Measurements from ENCODE around the gene DIAPH2.
"Not testable (repeated sequence)": the region's sequence is repeated elsewhere in the genome, so short reads cannot be mapped to it uniquely, and the experiment has no call there.

DIAPH2 gene

GRCh38 chrX:96834137-96834536, 149.5 kb downstream of the DIAPH2 start:
- DNase-seq = no peak

- DNase-seq = no peak
Measured at GRCh38 chrX:96835660-96836289, 151.1 kb downstream of the DIAPH2 start.

- no peak for DNase-seq
Measured at GRCh38 chrX:96837808-96838207, 153.2 kb downstream of the DIAPH2 start.

GRCh38 chrX:96838537-96838936, 153.9 kb downstream of the DIAPH2 start:
- no peak for DNase-seq

- no peak for DNase-seq
Measured at GRCh38 chrX:96841325-96841724, 156.7 kb downstream of the DIAPH2 start.

- DNase-seq = not testable (repeated sequence)
Measured at GRCh38 chrX:96841866-96842265, 157.2 kb downstream of the DIAPH2 start.

DNA sequence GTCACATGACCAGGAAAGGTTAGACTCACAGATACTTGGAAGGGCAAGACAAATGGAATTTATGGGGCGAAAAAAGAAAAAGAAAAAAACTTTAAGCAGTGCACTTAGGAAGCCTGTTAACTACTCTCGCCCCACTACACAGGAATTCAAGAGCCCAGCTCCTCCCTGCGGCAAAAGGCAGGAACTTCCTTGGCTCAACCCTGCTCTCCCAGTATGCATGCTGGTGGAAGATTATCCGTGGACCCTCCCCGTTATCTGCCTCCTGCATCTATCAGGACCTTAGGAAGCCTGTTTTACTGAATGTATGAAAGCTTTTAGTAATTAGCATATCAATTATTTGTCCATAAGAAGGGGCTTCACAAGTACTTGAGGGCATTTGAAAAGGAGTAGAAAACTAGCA, 158.9 kb downstream of the DIAPH2 start:
- no peak for DNase-seq

DNA sequence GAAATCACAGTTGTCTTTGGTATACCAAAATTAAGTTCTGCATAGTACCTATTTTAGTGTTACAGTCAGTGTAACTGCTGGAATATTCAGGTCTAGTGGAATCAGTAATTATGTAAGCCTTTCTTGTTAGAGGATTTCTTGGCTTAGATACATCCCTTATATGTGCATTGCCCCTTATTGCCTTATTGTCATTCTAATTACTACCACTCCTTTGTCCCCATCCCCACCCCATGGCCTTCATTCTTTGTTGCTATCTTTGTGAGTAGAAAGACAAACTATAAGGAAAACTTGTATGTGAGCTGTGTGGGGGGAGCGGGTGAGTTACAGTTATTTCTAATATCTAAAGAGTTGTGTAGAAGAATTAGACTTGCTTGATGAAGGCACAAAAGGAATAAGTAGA, 162.2 kb downstream of the DIAPH2 start:
- DNase-seq = no peak

GRCh38 chrX:96859422-96859821, 174.8 kb downstream of the DIAPH2 start:
- DNase-seq = not testable (repeated sequence)

DNA sequence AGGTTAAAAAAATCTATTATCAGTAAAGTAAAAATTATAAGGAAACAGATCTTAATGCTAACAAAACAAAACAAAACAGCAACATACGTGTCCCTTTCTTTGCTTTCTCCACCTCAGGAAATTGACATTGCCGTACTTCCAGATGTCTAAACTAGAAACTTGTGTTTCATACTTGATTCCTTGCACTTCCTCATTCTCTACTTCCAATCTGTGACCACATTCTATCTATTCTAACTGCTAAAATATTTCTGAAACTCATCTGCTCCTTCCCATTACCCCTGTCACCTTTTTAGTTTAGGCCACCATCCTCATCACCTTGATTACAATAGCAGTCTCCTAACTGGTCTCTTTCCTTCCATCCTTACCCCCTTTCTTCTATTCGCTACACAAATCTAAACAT, 176.6 kb downstream of the DIAPH2 start:
- peak; percentile 15 for DNase-seq

GRCh38 chrX:96861661-96862060, 177.0 kb downstream of the DIAPH2 start:
- DNase-seq = no peak

DNA sequence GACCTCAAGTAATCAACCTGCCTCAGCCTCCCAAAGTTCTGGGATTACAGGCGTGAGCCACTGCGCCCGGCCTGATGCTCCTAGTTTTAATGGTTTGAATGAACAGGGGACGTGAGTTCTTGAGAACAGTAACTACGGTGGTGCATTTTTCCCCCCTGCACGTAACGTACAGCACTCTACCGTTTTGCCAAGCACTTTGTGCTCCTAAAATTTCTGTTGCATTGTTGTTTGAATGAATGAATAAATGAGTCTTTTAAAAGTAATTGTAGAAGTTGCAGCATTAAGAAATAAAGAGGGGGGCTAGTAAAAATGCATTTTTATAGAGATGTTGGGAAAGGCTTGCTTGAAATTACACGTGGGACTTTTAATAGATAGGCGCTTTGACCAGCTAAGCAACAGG, 199.0 kb downstream of the DIAPH2 start, which contains the start of gene RPA4:
Gene RPA4 (plus strand): TSS at position 301 of the 400 bp plus-strand sequence. CDS start 403 bp downstream, outside the sequence.
- DNase-seq = no peak

- DNase-seq = no peak
Measured at GRCh38 chrX:96884027-96884426, 199.4 kb downstream of the DIAPH2 start.

DNA sequence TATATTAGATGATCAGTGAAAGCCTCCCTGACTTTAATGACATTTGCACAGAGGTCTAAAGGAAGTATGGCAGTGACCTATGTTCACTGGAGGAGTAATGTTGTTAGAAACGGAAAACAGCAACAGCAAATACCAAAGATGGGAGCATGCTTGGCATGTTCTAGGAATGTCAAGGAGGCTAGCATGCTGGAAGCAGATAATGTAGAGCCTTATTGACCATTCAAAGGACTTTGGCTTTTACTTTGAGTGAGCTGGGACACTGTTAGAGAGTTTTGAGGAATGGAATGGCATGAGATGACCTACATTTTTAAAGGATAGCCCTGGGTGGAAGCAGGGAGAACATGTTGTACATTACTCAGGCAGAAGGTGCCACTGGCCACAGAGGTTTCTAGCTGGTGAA, 205.1 kb downstream of the DIAPH2 start:
- no peak for DNase-seq

DNA sequence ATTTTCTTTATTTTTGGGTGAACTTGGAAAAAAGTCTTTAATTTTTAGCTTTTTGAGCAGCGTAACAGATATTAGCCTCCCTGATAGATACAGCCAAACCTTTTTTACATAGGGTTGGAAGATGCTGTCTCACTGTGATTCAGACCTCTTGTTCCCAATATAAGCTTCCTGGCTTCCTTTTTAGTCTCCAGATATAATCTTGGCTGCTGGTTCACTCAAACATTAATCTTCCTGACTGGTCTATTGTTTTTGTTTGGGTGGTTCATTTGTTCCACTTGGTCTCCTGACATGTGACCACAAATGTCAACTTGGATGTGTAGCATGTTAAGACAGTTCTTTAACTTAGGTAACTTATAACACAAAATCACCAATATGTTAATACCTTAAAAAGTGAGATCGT, 222.1 kb downstream of the DIAPH2 start:
- DNase-seq = no peak

DNA sequence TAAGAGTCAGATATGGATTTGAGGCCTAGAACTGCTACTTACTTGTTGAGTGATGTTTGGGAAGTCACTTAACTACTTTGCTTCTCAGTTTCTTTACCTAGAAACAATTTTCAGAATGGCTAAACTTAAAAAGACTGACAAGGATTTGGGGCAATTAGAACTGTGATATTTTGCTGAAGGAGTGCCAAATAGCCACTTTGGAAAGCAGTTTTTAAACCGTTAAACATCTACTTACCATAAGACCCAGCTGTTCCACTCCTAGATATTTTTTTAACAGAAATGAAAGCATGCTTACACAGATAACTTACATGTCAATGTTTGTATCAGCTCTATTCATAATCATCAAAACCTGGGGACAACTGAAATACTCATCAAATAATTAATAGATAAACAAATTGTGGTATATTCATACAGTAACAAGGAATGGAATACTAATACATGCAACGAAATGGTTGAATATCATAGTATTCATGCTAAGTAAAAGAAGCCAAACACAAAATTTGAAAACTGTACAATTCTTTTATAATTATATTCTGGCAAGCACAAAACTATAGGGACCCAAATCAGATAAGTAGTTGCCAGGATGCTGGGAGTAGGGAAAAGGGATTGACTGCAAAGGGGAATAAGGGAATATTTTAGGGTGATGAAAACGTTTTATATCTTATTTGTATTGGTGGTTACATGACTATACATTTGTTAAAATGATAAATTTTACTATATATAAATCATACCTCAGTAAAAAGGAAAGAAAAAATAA, 223.1 kb downstream of the DIAPH2 start:
- no peak for DNase-seq

- no peak for DNase-seq
Measured at GRCh38 chrX:96909291-96909690, 224.6 kb downstream of the DIAPH2 start.

DNA sequence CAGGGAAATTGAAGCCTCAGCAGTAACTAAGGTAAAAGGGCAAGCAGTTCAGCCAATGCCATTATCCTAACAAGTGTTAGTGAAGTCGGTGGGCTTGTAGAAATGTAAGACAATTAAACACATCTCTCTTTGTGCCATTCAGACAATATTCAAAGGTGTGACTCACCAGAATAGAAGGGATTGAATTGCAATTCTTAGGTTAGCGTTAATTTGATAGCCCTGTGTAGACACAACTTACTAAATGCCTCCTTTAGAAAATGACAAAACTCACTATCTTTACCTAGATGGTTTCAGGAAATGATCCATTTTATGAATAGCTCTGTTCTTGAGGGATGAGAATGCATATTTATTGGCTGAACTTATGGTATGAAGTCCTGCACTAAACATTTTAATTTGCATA, 234.2 kb downstream of the DIAPH2 start:
- no peak for DNase-seq

GRCh38 chrX:96919672-96920071, 235.0 kb downstream of the DIAPH2 start:
- DNase-seq = no peak

- no peak for DNase-seq
Measured at GRCh38 chrX:96924581-96924980, 239.9 kb downstream of the DIAPH2 start.

DNA sequence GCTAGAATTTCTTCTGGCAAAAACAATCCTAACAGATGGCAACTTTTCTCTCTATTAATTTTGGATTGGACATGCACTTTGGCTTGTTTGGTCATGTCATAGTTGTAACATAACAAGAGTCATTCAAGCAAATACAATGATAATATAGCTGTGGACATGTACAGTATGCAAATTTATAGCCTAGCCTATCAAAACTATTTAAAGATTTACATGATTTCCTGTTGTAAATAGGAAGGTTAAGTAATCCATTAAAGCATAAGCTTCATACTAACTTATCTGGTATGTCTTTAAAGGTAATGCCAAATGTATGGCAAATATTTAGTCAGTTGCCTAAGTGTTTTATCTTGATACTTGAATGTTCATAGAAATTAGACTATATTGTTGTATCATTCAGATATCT, 244.4 kb downstream of the DIAPH2 start:
- no peak for DNase-seq

DNA sequence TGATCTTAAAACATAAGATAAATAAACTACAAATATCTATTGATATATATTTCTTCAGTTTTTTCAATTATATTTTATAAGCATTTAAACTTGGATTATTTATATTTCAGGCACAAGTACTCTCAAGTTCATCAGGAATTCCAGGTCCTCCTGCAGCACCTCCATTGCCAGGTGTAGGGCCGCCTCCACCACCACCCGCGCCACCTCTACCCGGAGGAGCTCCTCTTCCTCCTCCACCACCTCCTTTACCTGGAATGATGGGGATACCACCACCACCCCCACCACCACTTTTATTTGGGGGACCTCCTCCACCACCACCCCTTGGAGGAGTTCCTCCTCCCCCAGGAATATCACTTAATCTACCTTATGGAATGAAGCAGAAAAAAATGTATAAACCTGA, 273.1 kb downstream of the DIAPH2 start:
- no peak for DNase-seq

DNA sequence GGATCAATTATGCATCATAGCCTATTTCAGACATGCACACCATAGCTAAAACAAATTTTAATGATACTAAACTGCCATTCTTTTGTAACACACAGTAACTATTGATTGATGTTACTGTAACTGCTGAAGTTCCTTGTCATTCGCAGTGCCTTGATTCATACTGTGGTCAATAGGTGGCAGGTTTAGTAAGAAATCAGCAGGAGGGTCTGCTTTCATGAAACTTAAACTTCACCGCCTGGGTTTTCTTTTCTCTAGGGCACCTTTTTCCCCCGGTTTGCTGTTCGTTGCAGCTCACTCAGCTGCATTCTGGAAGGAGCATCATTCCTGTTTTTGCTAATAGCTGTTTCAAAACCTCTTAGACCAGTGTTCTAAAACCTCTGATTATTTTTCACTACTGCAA, 287.2 kb downstream of the DIAPH2 start:
- DNase-seq = no peak

GRCh38 chrX:96978906-96979305, 294.3 kb downstream of the DIAPH2 start:
- no peak for DNase-seq

DNA sequence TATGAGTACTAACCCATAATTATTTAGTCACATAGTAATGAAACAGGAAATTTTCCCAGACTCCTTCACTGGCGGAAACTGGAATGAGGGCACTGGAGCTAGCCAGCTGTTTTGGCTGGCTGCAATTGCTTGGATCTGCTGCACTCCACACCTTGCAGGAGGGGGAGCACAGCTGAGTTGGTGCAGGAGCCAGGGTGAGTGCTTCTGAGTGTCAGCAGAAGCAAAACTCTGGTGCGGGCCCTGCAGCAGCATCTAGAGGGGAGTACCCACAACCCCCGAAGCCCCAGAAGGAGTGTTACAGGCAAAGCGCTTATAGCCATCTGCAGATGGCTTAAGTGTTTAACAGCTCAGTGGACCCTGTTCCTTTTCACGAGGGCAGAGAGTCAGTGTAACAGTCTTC, 295.1 kb downstream of the DIAPH2 start:
- no peak for DNase-seq

All from hematopoietic multipotent progenitor cell treated with erythropoietin and hydrocortisone succinate and interleukin-3 and kit ligand, for 4 days (in vitro differentiated cells).